ENCODE results near the gene COPG2. TPM values are rescaled to one million over a fixed set of nuclear protein-coding genes. Genes with fewer than 3 reads are reported as not detected.

The COPG2 gene
- total and polyA plus RNA-seq, 2 donors (not counting 1 experiment from before 2014, with no cell fraction given): 47.8 to 52.4 TPM

- no peaks in the 10 kb centered on the region for H3K36me3 ChIP-seq (ENCODE audit: control insufficient read depth, insufficient read depth, low read length)
- H3K4me2 ChIP-seq (ENCODE audit: extremely low read depth, insufficient read depth, low read length): no peak overlapping the region
- H3K27me3 ChIP-seq (ENCODE audit: control insufficient read depth, insufficient read depth, low read length): no peaks in the 10 kb centered on the region
- no peaks in the 10 kb centered on the region for H4K20me1 ChIP-seq (ENCODE audit: control insufficient read depth, extremely low read depth, insufficient read depth, low read length)
- H3K9me3 ChIP-seq (ENCODE audit: control insufficient read depth, insufficient read depth, low read depth, low read length): no peaks in the 10 kb centered on the region
- no peak for DNase-seq (ENCODE audit: low read depth in 2 of 2)
- H3K79me2 ChIP-seq (ENCODE audit: control insufficient read depth, insufficient read depth, low read length): no peaks in the 10 kb centered on the region
- no peak overlapping the region for H2AFZ ChIP-seq (ENCODE audit: low read length)
- TF ChIP-seq CTCF (conservative IDR thresholded peaks at IDR 0.05 in 1 of 2, IDR thresholded peaks at IDR 0.05 in 1 of 2; ENCODE audit: low read depth in 1 of 2, low read length in 2 of 2) (no peak), EZH2 (IDR thresholded peaks at IDR 0.05; ENCODE audit: low read length, missing control alignments) (no peak)
- H3K27ac ChIP-seq (ENCODE audit: insufficient read depth, low read length): no peak overlapping the region
- no peak overlapping the region for H3K4me3 ChIP-seq (replicated peaks in 1 of 4; ENCODE audit: control extremely low read depth in 1 of 4, insufficient read depth in 1 of 4, low read depth in 3 of 4, low read length in 4 of 4)
- peaks cover 4% of the 10 kb centered on the region for H3K4me1 ChIP-seq (ENCODE audit: control insufficient read depth, extremely low read depth, insufficient read depth, low read length)
- H3K9ac ChIP-seq (ENCODE audit: insufficient read depth, low read length): no peak overlapping the region
Observed at GRCh38 chr7:130672146-130672545, 3.6 kb upstream of the COPG2 start.

GRCh38 chr7:130669085-130669700, 645 bp upstream of the COPG2 start:
- H3K27me3 ChIP-seq (ENCODE audit: control insufficient read depth, insufficient read depth, low read length): no peaks in the 10 kb centered on the region
- TF ChIP-seq CTCF (conservative IDR thresholded peaks at IDR 0.05 in 1 of 2, IDR thresholded peaks at IDR 0.05 in 1 of 2; ENCODE audit: low read depth in 1 of 2, low read length in 2 of 2) (no peak), EZH2 (IDR thresholded peaks at IDR 0.05; ENCODE audit: low read length, missing control alignments) (no peak)
- peak overlapping the region; percentile 93 for H3K4me2 ChIP-seq (ENCODE audit: extremely low read depth, insufficient read depth, low read length)
- no peaks in the 10 kb centered on the region for H4K20me1 ChIP-seq (ENCODE audit: control insufficient read depth, extremely low read depth, insufficient read depth, low read length)
- H3K9ac ChIP-seq (ENCODE audit: insufficient read depth, low read length): peak overlapping the region; percentile 72
- H2AFZ ChIP-seq (ENCODE audit: low read length): peak overlapping the region; percentile 84
- DNase-seq (ENCODE audit: low read depth in 2 of 2): no peak
- H3K36me3 ChIP-seq (ENCODE audit: control insufficient read depth, insufficient read depth, low read length): no peaks in the 10 kb centered on the region
- H3K27ac ChIP-seq (ENCODE audit: insufficient read depth, low read length): peak overlapping the region; percentile 55
- no peaks in the 10 kb centered on the region for H3K79me2 ChIP-seq (ENCODE audit: control insufficient read depth, insufficient read depth, low read length)
- no peaks in the 10 kb centered on the region for H3K9me3 ChIP-seq (ENCODE audit: control insufficient read depth, insufficient read depth, low read depth, low read length)
- H3K4me1 ChIP-seq (ENCODE audit: control insufficient read depth, extremely low read depth, insufficient read depth, low read length): peaks cover 4% of the 10 kb centered on the region
- H3K4me3 ChIP-seq (replicated peaks in 1 of 4; ENCODE audit: control extremely low read depth in 1 of 4, insufficient read depth in 1 of 4, low read depth in 3 of 4, low read length in 4 of 4): peak overlapping the region; percentile 62 to 89 (median 79)

GRCh38 chr7:130667593-130668257, 823 bp downstream of the COPG2 start:
- no peak overlapping the region for H3K27ac ChIP-seq (ENCODE audit: insufficient read depth, low read length)
- H4K20me1 ChIP-seq (ENCODE audit: control insufficient read depth, extremely low read depth, insufficient read depth, low read length): no peaks in the 10 kb centered on the region
- H3K4me2 ChIP-seq (ENCODE audit: extremely low read depth, insufficient read depth, low read length): peak overlapping the region; percentile 90
- peak overlapping the region; percentile 62 to 83 (median 72) for H3K4me3 ChIP-seq (replicated peaks in 1 of 4; ENCODE audit: control extremely low read depth in 1 of 4, insufficient read depth in 1 of 4, low read depth in 3 of 4, low read length in 4 of 4)
- H3K36me3 ChIP-seq (ENCODE audit: control insufficient read depth, insufficient read depth, low read length): no peaks in the 10 kb centered on the region
- peak overlapping the region; percentile 63 for H3K9ac ChIP-seq (ENCODE audit: insufficient read depth, low read length)
- peak overlapping the region; percentile 81 for H2AFZ ChIP-seq (ENCODE audit: low read length)
- H3K4me1 ChIP-seq (ENCODE audit: control insufficient read depth, extremely low read depth, insufficient read depth, low read length): peaks cover 4% of the 10 kb centered on the region
- TF ChIP-seq EZH2 (IDR thresholded peaks at IDR 0.05; ENCODE audit: low read length, missing control alignments) (no peak), CTCF (conservative IDR thresholded peaks at IDR 0.05 in 1 of 2, IDR thresholded peaks at IDR 0.05 in 1 of 2; ENCODE audit: low read depth in 1 of 2, low read length in 2 of 2) (no peak)
- no peaks in the 10 kb centered on the region for H3K9me3 ChIP-seq (ENCODE audit: control insufficient read depth, insufficient read depth, low read depth, low read length)
- DNase-seq (ENCODE audit: low read depth in 2 of 2): peak; percentile 7 to 9
- no peaks in the 10 kb centered on the region for H3K79me2 ChIP-seq (ENCODE audit: control insufficient read depth, insufficient read depth, low read length)
- no peaks in the 10 kb centered on the region for H3K27me3 ChIP-seq (ENCODE audit: control insufficient read depth, insufficient read depth, low read length)

All from fibroblast of lung (primary cell).